Activated T-cell treated with anti-CD3 and anti-CD28 coated beads, Interleukin-2, amount 50 U/mL, for 48 hours (primary cell): ENCODE measurements around the gene PRICKLE2.

Source experiments
- DNase-seq, 2 experiments: peaks; one replicate each; pipeline ENCODE4 v3.0.0-alpha.2; 2020

Gene PRICKLE2

GRCh38 chr3:64218746-64219145 lies 6.5 kb downstream of the PRICKLE2 start:
- DNase-seq: no peak

- no peak for DNase-seq
Observed at GRCh38 chr3:64218329-64218728, 6.9 kb downstream of the PRICKLE2 start.

- DNase-seq: no peak
Observed at GRCh38 chr3:64216274-64217147, 8.8 kb downstream of the PRICKLE2 start.

- DNase-seq: no peak
Observed at GRCh38 chr3:64215559-64215958, 9.7 kb downstream of the PRICKLE2 start.

GRCh38 chr3:64215103-64215502 lies 10.2 kb downstream of the PRICKLE2 start:
- no peak for DNase-seq

- DNase-seq: no peak
Observed at GRCh38 chr3:64214381-64215018, 10.8 kb downstream of the PRICKLE2 start.

GRCh38 chr3:64213962-64214379 lies 11.3 kb downstream of the PRICKLE2 start:
- DNase-seq: no peak

- DNase-seq: no peak
Observed at GRCh38 chr3:64213224-64213878, 11.9 kb downstream of the PRICKLE2 start.

- no peak for DNase-seq
Observed at GRCh38 chr3:64209866-64210621, 15.2 kb downstream of the PRICKLE2 start.

- DNase-seq: no peak
Observed at GRCh38 chr3:64207289-64208080, 17.8 kb downstream of the PRICKLE2 start.

- DNase-seq: no peak
Observed at GRCh38 chr3:64203969-64204908, 21.0 kb downstream of the PRICKLE2 start.

GRCh38 chr3:64203216-64203615 lies 22.1 kb downstream of the PRICKLE2 start:
- DNase-seq: no peak

- DNase-seq: no peak
Observed at GRCh38 chr3:64199932-64200331, 25.3 kb downstream of the PRICKLE2 start.

GRCh38 chr3:64196236-64196929 lies 28.9 kb downstream of the PRICKLE2 start:
- no peak for DNase-seq

- no peak for DNase-seq
Observed at GRCh38 chr3:64195789-64196188, 29.5 kb downstream of the PRICKLE2 start.

- no peak for DNase-seq
Observed at GRCh38 chr3:64191822-64192221, 33.4 kb downstream of the PRICKLE2 start.

GRCh38 chr3:64190517-64191515 lies 34.5 kb downstream of the PRICKLE2 start:
- no peak for DNase-seq

- no peak for DNase-seq
Observed at GRCh38 chr3:64188810-64189560, 36.3 kb downstream of the PRICKLE2 start.
